HL-60/S4 treated with retinoic acid at 250 ng/mL for 4 days and 3 days (cell line): Measurements from ENCODE around the gene TBC1D5.
"Not testable (repeated sequence)": the region's sequence is repeated elsewhere in the genome, so short reads cannot be mapped to it uniquely, and the experiment has no call there.

Experiments used
- in situ Hi-C: fragments of 300-500 bp; cut with MboI; formaldehyde crosslinking; loops from 2 replicates; pipeline ENCODE4 v1.7.0; 2022; ENCODE audit warnings: low sequenced_read_pairs

TBC1D5 gene

DNA sequence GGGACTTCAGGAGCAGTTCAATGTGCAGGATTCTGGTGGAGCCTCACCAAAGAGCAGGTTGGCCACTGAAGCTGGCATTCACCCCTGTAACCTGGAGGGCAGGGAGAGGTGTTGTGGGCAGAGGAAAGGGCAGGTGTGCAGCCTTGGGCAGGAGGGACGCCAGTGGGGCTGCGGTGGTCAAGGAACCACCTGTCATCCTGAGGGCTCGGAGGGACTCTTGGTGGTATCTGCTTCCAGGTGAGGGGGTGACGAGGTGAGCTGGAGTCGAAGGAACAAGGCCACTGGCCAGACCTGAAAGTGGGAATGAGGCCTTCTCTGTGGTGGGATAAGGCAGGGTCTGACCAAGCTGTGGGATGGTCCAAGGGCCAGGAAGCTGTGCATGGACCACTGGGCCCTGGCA lies 588.2 kb downstream of the TBC1D5 start:
- in situ Hi-C loops: no loop called here

- in situ Hi-C loops: no loop called here
These were observed 589.2 kb downstream of the TBC1D5 start for GRCh38 chr3:17153209-17153608.

DNA sequence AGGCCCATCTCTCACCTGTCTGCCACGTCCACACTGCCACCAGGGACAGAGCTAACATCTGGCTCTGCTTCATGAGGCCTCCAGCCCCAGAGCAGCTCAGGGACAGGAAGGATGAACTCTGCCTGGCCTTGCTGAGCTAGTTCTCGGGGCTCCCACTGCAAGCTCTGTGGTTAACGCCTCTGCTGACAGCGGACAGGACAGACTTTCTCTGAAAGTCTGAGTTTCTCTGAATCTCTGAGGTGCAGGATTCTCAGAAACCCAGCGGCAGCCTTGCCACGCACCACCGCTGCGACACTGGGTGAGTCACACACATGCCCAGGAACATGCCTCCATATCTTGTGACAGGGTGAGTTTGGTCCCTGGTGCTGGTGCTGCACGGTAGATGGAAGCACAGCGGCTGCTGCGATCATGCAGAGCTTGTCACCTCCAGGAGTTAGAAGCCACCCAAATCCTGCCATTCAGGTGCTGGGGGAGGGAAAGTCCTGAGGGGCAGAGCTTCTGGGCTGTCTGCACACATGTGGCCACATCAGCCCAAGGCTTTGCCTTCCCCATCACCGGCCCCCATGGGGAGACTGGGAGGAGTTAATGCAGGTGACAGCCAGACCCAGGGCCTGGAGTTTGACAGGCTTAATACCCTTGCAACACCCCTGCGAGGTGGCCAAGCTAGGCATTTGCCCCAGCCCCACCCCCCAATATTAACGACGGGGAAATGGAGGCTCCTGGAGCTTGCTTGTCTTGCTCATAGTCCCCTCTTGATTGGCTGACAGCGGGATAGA lies 590.6 kb downstream of the TBC1D5 start:
- in situ Hi-C loops: no loop called here

- in situ Hi-C loops: no loop called here
These were observed 593.4 kb downstream of the TBC1D5 start for GRCh38 chr3:17149076-17149475.

DNA sequence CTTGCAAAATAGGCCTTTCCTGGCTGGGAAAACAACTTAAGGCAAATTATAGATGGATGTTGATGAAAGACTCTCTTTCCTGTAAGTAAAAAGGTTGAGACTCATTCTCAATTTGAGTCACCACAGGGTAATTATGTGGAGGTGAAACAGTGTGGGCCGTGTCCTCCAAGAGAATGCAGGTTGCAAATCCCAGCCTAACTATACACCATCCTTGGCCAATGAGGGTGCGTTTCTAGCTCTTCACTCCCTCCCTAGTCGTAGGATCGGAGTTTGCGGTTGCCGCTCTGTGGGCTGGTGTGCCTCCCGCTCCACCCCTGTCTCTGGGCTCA lies 597.8 kb downstream of the TBC1D5 start:
- in situ Hi-C loops: no loop called here

DNA sequence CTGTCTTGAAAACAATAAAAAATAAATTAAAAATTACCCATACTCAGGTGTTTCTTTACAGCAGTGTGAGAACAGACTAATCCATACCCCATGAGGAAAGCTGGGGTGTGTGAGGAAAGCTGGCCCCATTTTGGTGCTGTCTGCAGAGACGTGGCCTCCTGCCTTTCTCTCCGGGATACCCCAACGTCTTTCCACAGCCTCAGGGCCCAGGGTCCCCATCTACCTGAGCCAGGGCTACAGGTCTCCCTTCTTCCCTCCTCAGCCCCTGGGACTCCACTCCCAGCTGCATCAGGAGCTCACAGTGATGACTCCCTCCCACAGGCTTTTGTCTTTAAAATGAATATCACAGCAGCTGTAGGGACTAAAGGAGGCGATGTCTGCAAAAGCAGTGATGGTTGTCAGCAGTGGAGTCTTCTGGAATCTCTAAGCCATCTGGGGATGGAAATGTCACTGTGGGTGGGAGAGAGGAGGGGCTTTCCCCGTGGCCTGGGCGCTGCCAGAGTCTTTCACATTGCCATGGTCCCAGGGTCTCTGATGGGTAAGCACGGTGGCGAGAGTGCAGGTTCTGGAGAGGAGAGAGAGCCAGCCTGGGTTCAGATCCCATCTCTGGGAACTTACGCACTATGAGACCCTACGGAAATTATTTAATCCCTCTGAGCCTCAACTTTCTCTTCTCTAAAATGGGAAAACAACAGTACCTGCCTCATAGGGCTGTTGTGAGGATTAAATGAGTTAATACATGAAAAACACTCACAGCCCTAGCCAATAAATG lies 598.4 kb downstream of the TBC1D5 start:
- in situ Hi-C loops: no loop called here

- in situ Hi-C loops: no loop called here
These were observed 599.9 kb downstream of the TBC1D5 start for GRCh38 chr3:17142516-17142915.

DNA sequence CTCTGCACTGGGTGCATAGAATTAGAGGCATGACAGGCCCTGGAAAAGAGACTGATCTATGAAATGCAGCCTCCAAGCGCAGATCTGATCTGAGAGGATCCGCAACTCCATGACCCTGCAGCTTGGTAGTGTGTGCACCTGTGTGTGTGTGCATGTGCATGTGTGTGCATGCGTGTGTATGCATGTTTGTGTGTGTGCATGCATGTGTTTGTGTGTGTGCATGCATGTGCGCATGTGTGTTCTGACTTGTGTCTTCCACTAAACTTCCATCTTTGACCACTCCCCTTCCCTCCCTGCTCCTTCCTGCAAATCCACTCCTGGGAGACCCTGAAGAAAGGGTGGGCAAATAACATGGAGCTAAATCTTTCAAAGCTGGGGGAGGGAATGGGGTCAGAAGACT lies 600.7 kb downstream of the TBC1D5 start:
- in situ Hi-C loops: no loop called here

DNA sequence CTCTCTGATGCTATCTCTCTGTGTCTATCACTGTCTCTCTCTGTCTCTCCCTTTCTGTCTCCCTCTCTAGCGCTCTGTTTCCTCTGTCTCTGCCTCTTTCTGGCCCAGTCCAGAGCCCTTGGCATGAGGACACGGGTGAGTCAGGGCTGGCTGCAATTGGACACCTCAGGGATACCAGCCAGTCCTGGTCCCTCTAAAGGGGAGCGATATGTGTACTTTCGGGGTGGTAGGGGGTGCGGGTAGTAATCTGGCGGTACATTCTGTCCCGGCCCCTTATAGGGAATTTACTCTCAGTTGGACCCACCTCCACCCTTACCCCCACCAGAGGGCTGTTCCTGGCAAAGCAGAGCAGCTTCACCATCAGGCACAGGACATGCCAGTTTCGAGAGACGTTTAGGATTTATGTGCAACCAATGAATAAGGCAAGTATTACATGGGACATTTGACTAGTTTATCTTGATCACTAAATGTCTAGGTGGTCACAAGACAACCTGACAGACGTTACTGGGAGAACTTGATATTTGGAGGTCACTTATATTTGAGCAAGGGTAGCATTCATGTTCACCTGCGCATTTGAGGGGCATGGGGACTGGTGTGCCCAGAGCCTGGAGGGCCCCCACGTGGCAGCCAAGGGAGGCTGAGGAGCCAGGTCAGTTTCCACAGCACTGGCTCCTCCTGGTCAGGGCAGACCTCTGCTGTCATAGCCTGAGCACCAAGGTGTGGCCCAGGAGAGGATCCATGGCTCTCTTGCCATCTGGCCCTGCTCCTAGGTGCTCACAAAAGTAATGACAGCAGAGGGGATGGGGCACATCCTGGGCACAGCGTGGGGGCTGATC lies 601.5 kb downstream of the TBC1D5 start:
- in situ Hi-C loops: no loop called here

DNA sequence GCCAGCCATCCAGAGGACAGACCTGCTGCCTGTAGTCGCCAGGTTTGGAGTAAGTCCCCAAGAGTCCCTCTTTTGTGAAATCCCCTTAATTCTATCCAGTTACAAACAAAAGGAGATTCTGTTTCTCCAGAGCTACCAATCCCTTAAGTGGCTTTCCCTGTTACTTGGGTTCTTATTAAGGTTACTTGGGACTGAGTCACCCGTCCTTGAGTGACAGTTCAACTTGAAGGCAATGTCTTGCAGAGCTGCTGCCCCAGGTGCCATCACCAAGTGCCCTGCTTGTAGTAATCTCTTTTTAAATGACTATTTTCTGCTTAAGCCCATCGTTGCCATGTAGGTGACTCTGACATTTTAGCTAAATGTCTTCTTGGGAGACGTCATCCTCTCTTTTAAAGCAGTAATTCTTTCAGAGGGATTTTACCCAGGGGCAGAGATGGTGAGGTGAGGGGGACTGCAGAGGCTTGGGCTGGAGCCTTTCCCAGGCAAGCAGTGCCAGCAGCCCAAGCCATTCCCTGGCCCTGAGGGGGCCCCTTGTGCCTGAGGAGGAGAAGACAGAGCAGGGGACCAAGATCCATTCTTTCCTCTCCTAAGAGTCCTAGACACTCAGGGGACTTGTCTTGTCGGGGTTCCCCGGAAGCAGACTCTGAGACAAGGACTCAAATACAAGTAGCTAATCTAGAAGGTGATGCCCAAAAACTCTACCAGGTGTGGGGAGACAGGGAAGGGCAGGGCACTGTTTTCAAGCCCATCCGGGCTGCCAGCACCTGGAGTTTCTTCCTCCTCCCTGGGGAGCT lies 604.0 kb downstream of the TBC1D5 start:
- in situ Hi-C loops: no loop called here

DNA sequence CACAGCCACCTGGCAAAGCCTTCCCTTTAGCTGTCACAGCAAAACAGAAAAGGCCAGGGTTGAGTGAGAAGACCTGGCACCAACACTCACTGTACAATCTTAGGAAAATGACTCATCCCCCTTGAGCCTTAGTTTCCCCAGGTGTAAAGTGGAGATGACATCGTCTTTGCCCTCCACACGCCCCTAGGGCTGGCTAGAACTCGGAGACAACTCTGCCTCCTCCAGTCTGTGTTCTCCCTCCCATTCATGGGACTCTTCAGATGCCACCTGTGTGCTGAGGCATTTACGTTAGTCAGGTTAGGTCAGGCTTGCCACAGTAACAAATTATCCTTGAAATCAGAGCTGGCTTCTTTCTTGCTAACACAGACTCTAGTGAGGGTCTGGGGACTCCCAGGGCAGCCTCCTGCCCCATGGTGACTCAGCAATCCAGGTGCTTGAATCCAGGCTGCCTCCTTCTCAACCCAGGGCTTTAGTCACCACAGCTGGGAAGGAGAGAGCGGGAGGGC lies 605.1 kb downstream of the TBC1D5 start:
- in situ Hi-C loops: no loop called here

- in situ Hi-C loops: no loop called here
These were observed 606.2 kb downstream of the TBC1D5 start for GRCh38 chr3:17136136-17136721.

- in situ Hi-C loops: no loop called here
These were observed 606.7 kb downstream of the TBC1D5 start for GRCh38 chr3:17135696-17136095.

DNA sequence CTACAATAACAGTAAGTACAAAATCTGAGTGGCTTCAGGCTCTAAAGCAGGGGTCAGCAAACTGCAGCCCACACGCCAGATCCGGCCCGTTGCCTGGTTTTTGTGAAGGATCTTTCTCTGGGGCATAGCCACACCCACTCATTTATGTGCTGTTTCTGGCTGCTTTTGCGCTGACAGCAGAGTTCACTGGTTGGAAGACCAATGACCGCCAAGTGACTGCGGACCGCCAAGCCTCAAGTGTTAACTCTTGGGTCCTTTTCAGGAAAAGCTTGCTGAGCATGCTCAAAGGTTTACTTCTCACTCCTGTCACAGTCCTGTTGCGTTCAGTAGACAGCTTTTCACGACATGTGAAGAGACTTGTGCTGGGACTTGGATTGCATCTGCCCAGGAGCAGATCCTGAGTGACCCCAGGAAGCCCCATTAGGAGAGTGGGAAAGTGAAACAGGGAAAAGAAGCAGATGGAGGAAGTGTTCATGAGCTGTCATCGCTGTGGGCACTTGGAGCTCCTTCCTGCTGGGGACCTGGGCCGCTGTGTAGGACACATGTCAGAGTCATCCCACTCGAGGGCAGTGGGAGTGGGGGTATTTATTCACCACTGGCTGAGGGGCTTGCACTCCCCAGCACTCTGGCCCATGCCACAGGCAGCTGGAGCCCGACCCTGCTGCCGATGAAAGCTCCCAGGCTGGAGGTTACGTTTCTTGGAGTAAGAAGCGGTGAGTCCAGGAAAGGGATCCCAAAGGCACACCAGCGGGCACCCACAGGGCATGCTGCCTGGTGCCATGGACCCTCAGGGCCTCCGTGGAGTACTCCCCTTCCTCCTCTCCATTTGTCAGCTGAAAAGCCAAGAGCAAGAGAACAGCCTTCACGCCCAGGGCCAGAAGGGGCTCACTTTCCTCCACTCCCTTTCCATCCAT lies 608.5 kb downstream of the TBC1D5 start:
- in situ Hi-C loops: no loop called here

- in situ Hi-C loops: no loop called here
These were observed 609.9 kb downstream of the TBC1D5 start for GRCh38 chr3:17132286-17133115.

- in situ Hi-C loops: no loop called here
These were observed 611.5 kb downstream of the TBC1D5 start for GRCh38 chr3:17130956-17131355.

DNA sequence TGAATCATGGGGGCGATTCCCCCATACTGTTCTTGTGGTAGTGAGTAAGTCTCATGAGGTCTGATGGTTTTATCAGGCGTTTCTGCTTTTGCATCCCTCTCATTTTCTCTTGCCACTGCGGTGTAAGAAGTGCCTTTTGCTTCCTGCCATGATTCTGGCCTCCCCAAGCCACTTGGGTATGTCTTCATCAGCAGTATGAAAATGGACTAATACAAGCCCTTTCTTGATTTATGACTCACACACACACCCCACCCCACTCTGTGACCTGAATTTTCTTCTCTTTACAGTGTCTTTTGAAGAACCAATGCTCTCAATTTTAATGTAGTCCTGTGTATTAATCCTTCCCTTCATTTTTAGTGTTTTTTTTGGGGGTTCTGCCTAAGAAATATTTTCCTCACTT lies 612.9 kb downstream of the TBC1D5 start:
- in situ Hi-C loops: no loop called here

GRCh38 chr3:17128671-17129070 lies 613.8 kb downstream of the TBC1D5 start:
- in situ Hi-C loops: not testable (repeated sequence)
